ENCODE results near the gene C1orf141. TPM values are rescaled to one million over a fixed set of nuclear protein-coding genes. Genes with fewer than 3 reads are reported as not detected.

Gene C1orf141
- total and polyA plus RNA-seq, 2 of the 8 experiments (the other 6 are each of a cell fraction or from before 2014, with no cell fraction given), result not detected

DNA sequence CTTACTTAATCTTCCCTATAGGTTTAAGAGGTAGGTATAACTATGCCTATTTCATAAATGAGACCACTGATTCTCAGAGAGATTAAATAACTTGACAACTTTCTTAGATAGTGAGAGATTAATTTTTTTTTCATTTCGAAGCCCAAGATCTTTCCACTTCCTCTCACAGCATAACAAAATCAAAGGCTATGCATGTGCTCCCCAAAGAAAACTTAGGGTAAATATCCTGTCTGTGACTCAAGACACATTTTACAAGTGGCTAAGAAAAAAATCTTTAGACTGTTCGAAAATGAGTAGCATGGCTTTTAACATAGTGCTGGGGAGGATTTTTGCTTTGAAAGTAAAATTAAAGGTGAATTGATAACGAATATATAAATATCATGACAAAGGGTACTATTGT lies 8.2 kb upstream of the C1orf141 start (continued):
- TF ChIP-seq CHD7 (IDR thresholded peaks at IDR 0.05; ENCODE audit: insufficient replicate concordance, low read length) (no peak), BCL11A (IDR thresholded peaks at IDR 0.05; ENCODE audit: low read depth in 2 of 2, low read length in 2 of 2) (no peak), JUN (IDR thresholded peaks at IDR 0.05; ENCODE audit: low read depth, low read length) (no peak)

Data from H1 (cell line).